GM12865 (cell line): Measurements from ENCODE around the gene TESK2.

Experiments
- DNase-seq: peaks from one replicate; pipeline ENCODE4 v3.0.0; 2010; ENCODE audit warnings: low read depth
- H3K4me3 ChIP-seq: 2 replicates; pipeline ENCODE4 v1.5.1; 2011; ENCODE audit warnings: mild to moderate bottlenecking, low read depth, low read length, control low read depth
- TF ChIP-seq, protein P1 (sequence below): IDR thresholded peaks from 2 replicates; pipeline ENCODE4 v1.5.1; 2011; ENCODE audit warnings: low read length, control low read depth, low read depth, inconsistent platforms; ENCODE audit not compliant: insufficient read depth; ENCODE audit errors: missing control alignments

TESK2 gene

DNA sequence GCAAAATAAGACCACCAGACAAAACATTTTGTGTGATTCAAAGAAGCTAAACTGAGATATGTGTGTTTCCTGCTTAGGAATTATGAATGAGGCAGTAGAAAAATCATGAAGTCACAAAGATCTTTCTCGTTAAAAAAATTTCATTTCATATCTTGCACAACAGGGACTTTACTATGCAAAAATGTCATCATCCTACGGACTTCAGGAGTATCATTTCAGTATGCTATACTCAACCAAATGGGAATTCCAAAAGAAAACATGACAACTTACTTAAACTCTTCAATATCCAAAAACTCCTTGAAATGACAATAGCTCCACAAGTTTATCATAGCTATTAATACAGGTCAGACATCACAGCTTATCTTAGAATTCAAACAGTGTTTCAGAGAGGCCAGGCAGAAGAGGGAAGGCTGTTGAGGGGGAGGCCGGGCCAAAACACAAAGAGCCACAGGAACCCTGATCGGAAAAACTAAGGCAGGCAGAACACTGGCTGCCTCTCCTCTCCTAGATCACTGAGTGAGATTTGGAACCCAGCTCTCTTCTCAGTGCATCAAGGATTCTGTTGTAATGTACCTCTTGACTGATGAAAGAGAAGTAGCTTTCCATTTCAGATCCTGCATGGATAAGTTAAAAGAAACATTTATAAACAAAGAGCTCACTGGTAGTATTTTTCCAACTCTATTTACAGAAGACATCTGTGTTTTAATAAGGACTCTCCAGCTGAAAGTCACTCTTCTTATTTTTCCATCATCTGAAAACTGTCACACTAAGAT lies 66.9 kb downstream of the TESK2 start:
- no peak for DNase-seq
- TF ChIP-seq, protein P1, sequence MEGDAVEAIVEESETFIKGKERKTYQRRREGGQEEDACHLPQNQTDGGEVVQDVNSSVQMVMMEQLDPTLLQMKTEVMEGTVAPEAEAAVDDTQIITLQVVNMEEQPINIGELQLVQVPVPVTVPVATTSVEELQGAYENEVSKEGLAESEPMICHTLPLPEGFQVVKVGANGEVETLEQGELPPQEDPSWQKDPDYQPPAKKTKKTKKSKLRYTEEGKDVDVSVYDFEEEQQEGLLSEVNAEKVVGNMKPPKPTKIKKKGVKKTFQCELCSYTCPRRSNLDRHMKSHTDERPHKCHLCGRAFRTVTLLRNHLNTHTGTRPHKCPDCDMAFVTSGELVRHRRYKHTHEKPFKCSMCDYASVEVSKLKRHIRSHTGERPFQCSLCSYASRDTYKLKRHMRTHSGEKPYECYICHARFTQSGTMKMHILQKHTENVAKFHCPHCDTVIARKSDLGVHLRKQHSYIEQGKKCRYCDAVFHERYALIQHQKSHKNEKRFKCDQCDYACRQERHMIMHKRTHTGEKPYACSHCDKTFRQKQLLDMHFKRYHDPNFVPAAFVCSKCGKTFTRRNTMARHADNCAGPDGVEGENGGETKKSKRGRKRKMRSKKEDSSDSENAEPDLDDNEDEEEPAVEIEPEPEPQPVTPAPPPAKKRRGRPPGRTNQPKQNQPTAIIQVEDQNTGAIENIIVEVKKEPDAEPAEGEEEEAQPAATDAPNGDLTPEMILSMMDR = no peak
- H3K4me3 ChIP-seq = no peak overlapping the region

DNA sequence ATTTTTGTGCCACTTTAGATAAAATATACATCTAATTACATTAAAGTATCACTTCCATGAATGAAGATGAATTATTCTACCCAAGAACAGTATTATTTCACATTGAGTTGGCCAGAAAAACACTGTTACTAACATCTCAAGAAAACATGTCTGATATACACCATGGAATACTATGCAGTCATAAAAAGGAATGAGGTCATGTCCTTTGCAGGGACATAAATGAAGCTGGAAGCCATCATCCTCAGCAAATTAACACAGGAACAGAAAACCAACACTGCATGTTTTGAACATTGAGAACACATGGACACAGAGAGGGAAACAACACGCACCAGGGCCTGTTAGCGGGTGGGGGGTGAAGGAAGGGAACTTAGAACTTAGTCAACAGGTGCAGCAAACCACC lies 69.0 kb downstream of the TESK2 start:
- no peak overlapping the region for H3K4me3 ChIP-seq
- TF ChIP-seq, protein P1 = no peak
- DNase-seq = no peak

DNA sequence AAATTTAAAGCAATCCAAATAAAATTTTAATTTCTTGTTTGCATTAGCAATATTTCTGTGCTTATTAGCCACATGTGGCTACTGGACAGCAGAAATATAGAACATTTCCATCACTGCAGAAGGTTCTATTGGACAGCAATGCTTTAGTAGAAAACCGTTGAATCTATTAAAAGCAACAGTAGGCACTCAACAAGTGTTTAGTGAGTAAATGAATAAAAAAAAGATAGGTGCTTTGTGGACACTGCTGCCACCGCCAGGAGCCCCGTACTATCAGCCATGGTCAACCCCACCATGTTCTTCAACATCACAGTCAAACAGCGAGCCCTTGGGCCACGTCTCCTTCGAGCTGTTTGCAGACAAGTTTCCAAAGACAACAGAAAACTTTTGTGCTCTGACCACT lies 76.2 kb downstream of the TESK2 start:
- no peak for DNase-seq
- no peak overlapping the region for H3K4me3 ChIP-seq
- TF ChIP-seq, protein P1 = no peak

DNA sequence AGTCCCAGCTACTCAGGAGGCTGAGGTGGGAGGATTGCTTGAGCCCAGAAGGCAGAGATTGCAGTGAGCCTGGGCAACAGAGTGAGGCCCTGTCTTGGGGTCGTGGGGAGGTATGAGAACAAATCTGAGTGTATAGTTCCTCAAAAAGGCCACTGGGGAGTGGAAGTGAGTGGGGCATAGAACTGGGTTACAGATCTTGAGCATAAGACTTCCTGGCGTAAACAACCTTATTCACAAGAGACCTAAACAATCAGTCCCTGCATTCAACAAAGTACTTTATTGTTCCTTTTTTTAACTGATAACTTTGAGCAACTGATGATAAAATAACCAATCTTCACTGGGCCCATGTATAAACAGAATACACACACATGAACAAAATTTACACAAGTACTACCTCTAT lies 78.1 kb downstream of the TESK2 start:
- DNase-seq = peak; percentile 29
- TF ChIP-seq, protein P1 = no peak
- no peak overlapping the region for H3K4me3 ChIP-seq

DNA sequence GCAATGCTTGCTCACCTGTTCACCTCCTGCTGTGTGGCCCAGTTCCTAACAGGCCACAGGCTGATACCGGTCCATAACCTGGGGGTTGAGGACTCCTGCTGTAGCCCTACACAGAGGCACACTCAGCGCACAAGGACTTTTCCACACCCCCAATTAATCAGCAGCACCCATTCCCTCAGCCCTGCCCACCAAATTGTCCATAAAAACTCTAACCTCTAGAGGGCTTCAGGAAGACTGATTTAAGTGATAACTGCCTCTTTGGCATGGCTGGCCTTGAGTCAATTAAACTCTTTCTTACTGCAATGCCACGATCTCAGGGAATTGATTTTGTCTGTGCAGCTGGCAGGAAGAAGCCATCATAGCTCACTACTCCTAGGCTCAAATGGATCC lies 79.5 kb downstream of the TESK2 start:
- TF ChIP-seq, protein P1 = no peak
- no peak overlapping the region for H3K4me3 ChIP-seq
- no peak for DNase-seq

DNA sequence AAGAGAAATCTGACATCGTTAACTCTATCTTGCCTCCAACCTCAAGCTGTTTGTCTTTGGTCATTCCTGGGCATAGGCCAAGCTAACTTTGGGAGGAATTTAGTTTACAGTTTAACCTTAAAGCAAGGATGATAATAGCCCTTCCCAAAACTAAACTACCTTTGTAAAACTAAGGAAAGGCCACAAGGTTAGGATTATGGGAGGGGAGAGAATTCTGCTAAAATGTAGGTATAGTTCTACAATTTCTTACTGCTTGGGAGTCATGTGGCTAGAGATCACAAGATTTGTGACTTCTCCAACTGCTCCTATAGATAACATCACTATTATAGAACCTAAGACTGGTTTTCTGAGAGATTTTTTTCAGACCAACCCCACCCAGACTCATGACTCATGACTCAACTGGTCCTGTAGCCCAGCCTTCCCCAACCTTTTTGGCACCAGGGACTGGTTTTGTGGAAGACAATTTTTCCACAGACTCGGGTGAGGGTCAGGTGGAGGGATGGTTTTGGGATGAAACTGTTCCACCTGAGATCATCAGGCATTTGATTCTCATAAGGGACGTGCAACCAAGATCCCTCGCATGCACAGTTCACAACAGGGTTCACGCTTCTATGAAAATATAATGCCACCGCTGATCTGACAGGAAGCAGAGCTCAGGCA lies 80.0 kb downstream of the TESK2 start:
- no peak for DNase-seq
- H3K4me3 ChIP-seq = no peak overlapping the region
- TF ChIP-seq, protein P1 = no peak
